GM19035 (cell line): ENCODE results near the gene OR6M1.

Experiments
- ATAC-seq: cut with Tn5 transposase; IDR thresholded peaks from one replicate; pipeline ENCODE4 v1.9.1; 2021; ENCODE audit not compliant: unreplicated experiment

OR6M1 gene

GRCh38 chr11:123806249-123806648 is at the start of gene OR6M1:
Gene OR6M1 (minus strand): TSS chr11:123806349. CDS start chr11:123806349, 0 bp downstream.
- ATAC-seq: no peak

- ATAC-seq: no peak
Measured at GRCh38 chr11:123853038-123853437, 46.9 kb upstream of the OR6M1 start.

GRCh38 chr11:123852321-123852720 is 46.2 kb upstream of the OR6M1 start:
- ATAC-seq: no peak

- ATAC-seq: no peak
Measured at GRCh38 chr11:123851110-123851509, 45.0 kb upstream of the OR6M1 start.

- no peak for ATAC-seq
Measured at GRCh38 chr11:123841174-123841573, 35.0 kb upstream of the OR6M1 start.

GRCh38 chr11:123839131-123839530 is 33.0 kb upstream of the OR6M1 start:
- no peak for ATAC-seq

- ATAC-seq: no peak
Measured at GRCh38 chr11:123838659-123839058, 32.5 kb upstream of the OR6M1 start.

GRCh38 chr11:123838199-123838598 is 32.0 kb upstream of the OR6M1 start:
- no peak for ATAC-seq

- no peak for ATAC-seq
Measured at GRCh38 chr11:123833095-123833494, 26.9 kb upstream of the OR6M1 start.

GRCh38 chr11:123829745-123830144 is 23.6 kb upstream of the OR6M1 start:
- ATAC-seq: no peak

- ATAC-seq: peak; percentile 19
Measured at GRCh38 chr11:123822599-123822998, 16.4 kb upstream of the OR6M1 start.

GRCh38 chr11:123822032-123822431 is 15.9 kb upstream of the OR6M1 start:
- ATAC-seq: peak; percentile 75

- no peak for ATAC-seq
Measured at GRCh38 chr11:123815122-123815521, 9.0 kb upstream of the OR6M1 start.

GRCh38 chr11:123801765-123802164 is 4.4 kb downstream of the OR6M1 start:
- no peak for ATAC-seq

- no peak for ATAC-seq
Measured at GRCh38 chr11:123800036-123800435, 6.1 kb downstream of the OR6M1 start.

GRCh38 chr11:123799438-123799837 is 6.7 kb downstream of the OR6M1 start:
- ATAC-seq: no peak

- ATAC-seq: no peak
Measured at GRCh38 chr11:123798513-123799252, 7.5 kb downstream of the OR6M1 start.

- ATAC-seq: no peak
Measured at GRCh38 chr11:123798079-123798478, 8.1 kb downstream of the OR6M1 start.

- ATAC-seq: no peak
Measured at GRCh38 chr11:123797541-123797940, 8.6 kb downstream of the OR6M1 start.

- no peak for ATAC-seq
Measured at GRCh38 chr11:123797114-123797513, 9.0 kb downstream of the OR6M1 start.

- no peak for ATAC-seq
Measured at GRCh38 chr11:123796226-123796625, 9.9 kb downstream of the OR6M1 start.

- no peak for ATAC-seq
Measured at GRCh38 chr11:123783536-123783935, 22.6 kb downstream of the OR6M1 start.

- ATAC-seq: no peak
Measured at GRCh38 chr11:123778511-123778910, 27.6 kb downstream of the OR6M1 start.
